Neuronal stem cell (in vitro differentiated cells): ENCODE results near the gene MAN2B1.
A peak's percentile ranks its signal among the peaks of the same experiment; 100 is the strongest.

Experiments used
- DNase-seq: peaks from one replicate; pipeline ENCODE4 v3.0.0-alpha.2; 2013; ENCODE audit warnings: low spot score
- H2AFZ ChIP-seq: one replicate; pipeline ENCODE4 v1.6.1; 2013; ENCODE audit warnings: mild to moderate bottlenecking, low read length, inconsistent platforms
- H2AK5ac ChIP-seq: 2 replicates; pipeline ENCODE4 v1.6.1; 2013; ENCODE audit warnings: low read depth, mild to moderate bottlenecking, inconsistent platforms, low read length, moderate library complexity, mixed read lengths
- H2BK120ac ChIP-seq: 2 replicates; pipeline ENCODE4 v1.6.1; 2013; ENCODE audit warnings: low read depth, mild to moderate bottlenecking, inconsistent platforms, low read length, moderate library complexity, mixed read lengths
- H2BK12ac ChIP-seq: one replicate; pipeline ENCODE4 v1.6.1; 2013; ENCODE audit warnings: low read length, inconsistent platforms
- H2BK15ac ChIP-seq: 2 replicates; pipeline ENCODE4 v1.6.1; 2013; ENCODE audit warnings: mild to moderate bottlenecking, low read length, inconsistent platforms, mixed read lengths
- H2BK5ac ChIP-seq: one replicate; pipeline ENCODE4 v1.6.1; 2013; ENCODE audit warnings: inconsistent platforms, mild to moderate bottlenecking, low read length, moderate library complexity
- H3K14ac ChIP-seq: one replicate; pipeline ENCODE4 v1.6.1; 2013; ENCODE audit warnings: low read length, inconsistent platforms
- H3K18ac ChIP-seq: 2 replicates; pipeline ENCODE4 v1.6.1; 2013; ENCODE audit warnings: low read length, inconsistent platforms
- H3K23ac ChIP-seq: 2 replicates; pipeline ENCODE4 v1.6.1; 2013; ENCODE audit warnings: low read depth, mild to moderate bottlenecking, mixed read lengths, low read length, inconsistent platforms; ENCODE audit not compliant: poor library complexity
- H3K27ac ChIP-seq: replicated peaks from 3 replicates; pipeline ENCODE4 v1.5.1; 2013; ENCODE audit warnings: low read length, inconsistent platforms
- H3K27me3 ChIP-seq, 3 experiments: 2 replicates each; pipeline ENCODE4 v1.6.1; 2013; ENCODE audit warnings: low read length in 3 of 3, mild to moderate bottlenecking in 2 of 3, inconsistent platforms in 1 of 3, low read depth in 1 of 3, mixed read lengths in 1 of 3, moderate library complexity in 1 of 3; ENCODE audit not compliant: control insufficient read depth in 3 of 3, insufficient read depth in 3 of 3
- H3K36me3 ChIP-seq, 2 donors: replicated peaks in 1 of 2; 2 replicates each; pipeline ENCODE4 v1.6.1; 2013; ENCODE audit warnings: low read length in 2 of 2; ENCODE audit not compliant: control insufficient read depth in 2 of 2, insufficient read depth in 2 of 2
- H3K4ac ChIP-seq: 2 replicates; pipeline ENCODE4 v1.6.1; 2013; ENCODE audit warnings: inconsistent platforms, mild to moderate bottlenecking, low read length, moderate library complexity
- H3K4me1 ChIP-seq, 2 donors: 1 replicate in 1 of 2; 2 replicates in 1 of 2; pipeline ENCODE4 v1.6.1; 2013; ENCODE audit warnings: low read length in 2 of 2, low read depth in 1 of 2; ENCODE audit not compliant: control insufficient read depth in 2 of 2, insufficient read depth in 1 of 2
- H3K4me2 ChIP-seq: one replicate; pipeline ENCODE4 v1.6.1; 2013; ENCODE audit warnings: mild to moderate bottlenecking, low read length, inconsistent platforms; ENCODE audit not compliant: insufficient read depth, poor library complexity, severe bottlenecking
- H3K4me3 ChIP-seq, 2 donors: 2 replicates each; pipeline ENCODE4 v1.5.1; 2013; ENCODE audit warnings: low read length in 2 of 2, mild to moderate bottlenecking in 2 of 2, inconsistent platforms in 1 of 2, moderate library complexity in 1 of 2
- H3K79me1 ChIP-seq: one replicate; pipeline ENCODE4 v1.6.1; 2013; ENCODE audit warnings: low read depth, mild to moderate bottlenecking, inconsistent platforms, low read length, moderate library complexity
- H3K9ac ChIP-seq: one replicate; pipeline ENCODE4 v1.6.1; 2013; ENCODE audit warnings: mild to moderate bottlenecking, low read depth, low read length, inconsistent platforms; ENCODE audit not compliant: poor library complexity
- H3K9me3 ChIP-seq, 2 donors: replicated peaks in 1 of 2; 2 replicates each; pipeline versions ENCODE3 to v1.6.1; 2013; ENCODE audit warnings: low read length in 2 of 2, mild to moderate bottlenecking in 2 of 2, inconsistent platforms in 1 of 2, low read depth in 1 of 2, mixed read lengths in 1 of 2, moderate library complexity in 1 of 2; ENCODE audit not compliant: control insufficient read depth in 2 of 2, insufficient read depth in 1 of 2
- H4K8ac ChIP-seq: one replicate; pipeline ENCODE4 v1.6.1; 2013; ENCODE audit warnings: low read depth, mild to moderate bottlenecking, inconsistent platforms, low read length, moderate library complexity
- H4K91ac ChIP-seq: one replicate; pipeline ENCODE4 v1.6.1; 2013; ENCODE audit warnings: low read length, low read depth, mild to moderate bottlenecking, inconsistent platforms; ENCODE audit not compliant: poor library complexity
- WGBS, 2 donors: extraction: QIAGEN DNeasy Blood & Tissue Kit; methylation state at CpG; one replicate each; pipeline ENCODE4 v1.1.7; 2013; ENCODE audit warnings: missing lambda C conversion rate in 2 of 2, mixed read lengths in 1 of 2; ENCODE audit not compliant: insufficient read length in 2 of 2, insufficient replicate concordance in 1 of 2; ENCODE audit errors: extremely low coverage in 2 of 2; 5-methylcytosine and 5-hydroxymethylcytosine counted together

MAN2B1 gene

DNA sequence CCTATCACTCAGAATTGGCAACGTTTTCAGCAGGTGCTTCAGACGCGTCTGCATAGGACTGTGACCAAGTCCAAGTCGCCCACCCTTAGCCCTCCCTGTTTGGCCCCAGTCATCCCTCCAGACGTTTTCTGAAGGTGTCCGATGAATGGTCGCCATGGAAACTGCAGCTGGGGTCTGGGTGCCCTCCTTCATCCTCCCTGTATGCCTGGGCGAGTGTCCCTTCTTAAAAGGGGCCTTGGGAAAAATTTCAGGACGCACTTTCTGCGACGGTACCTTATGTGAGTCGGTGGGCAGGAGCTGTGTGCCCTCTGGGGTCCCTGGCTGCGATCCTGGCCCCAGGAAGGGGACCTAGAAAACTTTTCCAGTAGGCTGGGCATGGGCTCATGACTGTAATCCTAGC lies 25.1 kb downstream of the MAN2B1 start:
- Histone ChIP-seq H2AK5ac (no peak overlapping the region), H3K9ac (no peak overlapping the region), H3K4me1 (peaks cover 0 to 3% of the 10 kb centered on the region in 2 donors), H3K79me1 (no peaks in the 10 kb centered on the region), H3K36me3 (no peaks in the 10 kb centered on the region), H2BK120ac (no peak overlapping the region), H3K4ac (no peak overlapping the region), H4K8ac (no peak overlapping the region), H3K27me3 (no peaks in the 10 kb centered on the region), H2AFZ (no peak overlapping the region), H3K18ac (no peak overlapping the region), H3K27ac (no peak overlapping the region), H2BK12ac (no peak overlapping the region), H4K91ac (no peak overlapping the region), H2BK15ac (no peak overlapping the region), H3K23ac (no peak overlapping the region), H3K14ac (no peak overlapping the region), H3K4me3 (no peak overlapping the region), H3K4me2 (no peak overlapping the region), H2BK5ac (no peak overlapping the region), H3K9me3 (peaks cover 7 to 11% of the 10 kb centered on the region in 2 donors)
- DNase-seq: no peak
- WGBS, 2 donors: no CpG with 5 or more reads among the region's 13 CpGs

DNA sequence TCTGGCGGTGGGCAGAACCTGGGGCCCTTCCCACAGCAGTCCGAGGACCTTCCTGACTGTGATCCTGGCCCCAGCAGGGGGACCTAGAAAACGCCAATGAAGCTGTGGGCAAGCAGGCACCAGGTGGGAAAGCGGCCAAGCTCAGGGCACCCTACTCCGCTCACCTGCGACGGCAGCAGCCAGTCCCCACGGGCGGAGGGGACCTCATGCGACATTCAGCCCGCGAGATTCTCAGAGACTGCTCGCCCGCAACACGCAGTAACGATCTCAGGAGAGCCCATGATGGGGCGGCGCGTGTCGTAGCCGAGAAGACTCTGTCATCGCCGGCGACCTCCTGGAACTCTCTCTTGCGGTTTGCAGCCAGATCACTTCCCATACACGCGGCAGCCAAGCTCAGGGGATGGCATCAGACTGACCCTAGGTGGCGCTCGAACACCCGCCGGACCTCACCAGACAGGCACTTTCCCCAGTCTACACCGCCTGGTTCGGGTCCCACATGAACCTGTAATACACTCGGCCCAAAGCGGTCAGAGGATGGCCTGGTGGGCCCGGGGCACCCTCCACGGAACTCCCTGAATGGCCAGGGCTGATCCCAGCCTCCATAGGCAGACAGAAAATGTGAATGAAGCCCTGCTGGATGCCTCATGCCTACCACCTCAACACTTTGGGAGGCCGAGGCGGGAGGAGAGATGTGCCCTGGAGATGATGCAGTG lies 26.5 kb downstream of the MAN2B1 start:
- WGBS, 2 donors: no CpG with 5 or more reads among the region's 39 CpGs
- Histone ChIP-seq H4K91ac (no peak overlapping the region), H2AK5ac (peak overlapping the region; percentile 84), H3K27me3 (no peaks in the 10 kb centered on the region), H3K4ac (no peak overlapping the region), H3K4me3 (peak overlapping the region in 1 of 2 donors; percentile 8), H2AFZ (peak overlapping the region; percentile 88), H3K18ac (peak overlapping the region; percentile 69), H3K79me1 (no peaks in the 10 kb centered on the region), H3K27ac (no peak overlapping the region), H3K4me2 (peak overlapping the region; percentile 52), H3K9me3 (peaks cover 7 to 11% of the 10 kb centered on the region in 2 donors), H2BK5ac (peak overlapping the region; percentile 11), H2BK15ac (no peak overlapping the region), H3K23ac (peak overlapping the region; percentile 75), H3K14ac (peak overlapping the region; percentile 94), H3K9ac (peak overlapping the region; percentile 50), H3K4me1 (peaks cover 0 to 3% of the 10 kb centered on the region in 2 donors), H3K36me3 (no peaks in the 10 kb centered on the region), H2BK120ac (no peak overlapping the region), H2BK12ac (no peak overlapping the region), H4K8ac (no peak overlapping the region)
- DNase-seq: peak; percentile 57

DNA sequence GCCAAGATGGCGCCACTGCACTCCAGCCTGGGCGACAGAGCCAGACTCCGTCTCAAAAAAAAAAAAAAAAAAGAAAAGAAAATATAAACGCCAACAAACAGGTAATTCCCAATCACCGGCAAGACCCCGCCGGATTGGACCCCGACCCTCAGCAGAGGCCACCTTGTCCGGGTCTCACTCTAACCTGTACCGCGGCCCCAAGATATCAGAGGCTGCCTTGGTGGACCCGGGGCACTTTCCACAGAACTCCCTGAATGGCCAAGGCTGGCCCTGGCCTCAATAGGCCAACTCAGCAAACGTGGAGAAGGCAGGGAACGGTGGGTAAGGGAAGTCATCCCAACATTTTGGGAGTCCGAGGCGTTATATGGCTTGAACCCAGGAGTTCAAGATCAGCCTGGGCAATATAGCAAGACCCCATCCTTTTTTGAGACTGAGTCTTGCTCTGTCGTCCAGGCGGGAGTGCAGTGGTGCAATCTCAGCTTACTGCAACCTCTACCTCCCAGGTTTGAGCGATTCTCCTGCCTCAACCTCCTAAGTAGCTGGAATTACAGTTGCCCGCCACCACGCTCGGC lies 27.8 kb downstream of the MAN2B1 start:
- Histone ChIP-seq H3K23ac (no peak overlapping the region), H3K4me1 (peaks cover 0 to 3% of the 10 kb centered on the region in 2 donors), H3K14ac (no peak overlapping the region), H2AK5ac (no peak overlapping the region), H3K9ac (no peak overlapping the region), H3K4ac (no peak overlapping the region), H3K36me3 (no peaks in the 10 kb centered on the region), H3K27me3 (no peaks in the 10 kb centered on the region), H2BK12ac (no peak overlapping the region), H4K91ac (no peak overlapping the region), H3K9me3 (peaks cover 7 to 11% of the 10 kb centered on the region in 2 donors), H2BK15ac (no peak overlapping the region), H3K79me1 (no peaks in the 10 kb centered on the region), H4K8ac (no peak overlapping the region), H3K18ac (no peak overlapping the region), H3K27ac (no peak overlapping the region), H2BK5ac (no peak overlapping the region), H3K4me3 (no peak overlapping the region), H2AFZ (no peak overlapping the region), H2BK120ac (no peak overlapping the region), H3K4me2 (no peak overlapping the region)
- no CpG with 5 or more reads among the region's 22 CpGs for WGBS, 2 donors
- DNase-seq: no peak

DNA sequence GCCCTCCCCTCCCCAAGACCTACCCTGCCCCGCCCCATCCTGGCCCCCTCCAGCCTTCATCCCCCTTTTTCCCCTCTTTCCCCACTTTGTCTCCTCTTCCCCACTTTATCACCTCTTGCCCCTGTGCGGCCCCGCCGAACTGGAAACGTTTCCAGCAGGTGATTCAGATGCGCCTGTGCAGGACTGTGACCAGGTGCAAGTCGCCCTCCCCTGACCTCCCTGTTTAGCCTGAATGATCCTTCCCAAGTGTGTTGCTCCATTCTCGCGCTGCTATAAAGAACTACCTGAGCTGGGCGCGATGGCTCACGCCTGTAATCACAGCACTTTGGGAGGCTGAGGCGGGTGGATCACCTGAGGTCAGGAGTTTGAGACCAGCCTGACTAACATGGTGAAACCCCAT lies 29.9 kb downstream of the MAN2B1 start:
- no peak for DNase-seq
- Histone ChIP-seq H3K4me2 (no peak overlapping the region), H3K79me1 (no peaks in the 10 kb centered on the region), H4K91ac (no peak overlapping the region), H3K4ac (no peak overlapping the region), H3K27me3 (no peaks in the 10 kb centered on the region), H3K36me3 (peaks cover 0 to 7% of the 10 kb centered on the region in 2 donors), H2BK120ac (no peak overlapping the region), H2BK15ac (no peak overlapping the region), H2AK5ac (no peak overlapping the region), H3K4me1 (peaks cover 0 to 3% of the 10 kb centered on the region in 2 donors), H3K9ac (no peak overlapping the region), H3K9me3 (peaks cover 5 to 15% of the 10 kb centered on the region in 2 donors), H2BK12ac (no peak overlapping the region), H3K18ac (no peak overlapping the region), H3K23ac (no peak overlapping the region), H3K27ac (no peak overlapping the region), H4K8ac (no peak overlapping the region), H3K4me3 (no peak overlapping the region), H2BK5ac (no peak overlapping the region), H3K14ac (no peak overlapping the region), H2AFZ (no peak overlapping the region)
- whole genome bisulfite sequencing, 2 donors: no CpG with 5 or more reads among the region's 13 CpGs
